ENCODE measurements around the gene DNAI2. TPM values are rescaled to one million over a fixed set of nuclear protein-coding genes. Genes with fewer than 3 reads are reported as not detected.

DNAI2 gene, protein sequence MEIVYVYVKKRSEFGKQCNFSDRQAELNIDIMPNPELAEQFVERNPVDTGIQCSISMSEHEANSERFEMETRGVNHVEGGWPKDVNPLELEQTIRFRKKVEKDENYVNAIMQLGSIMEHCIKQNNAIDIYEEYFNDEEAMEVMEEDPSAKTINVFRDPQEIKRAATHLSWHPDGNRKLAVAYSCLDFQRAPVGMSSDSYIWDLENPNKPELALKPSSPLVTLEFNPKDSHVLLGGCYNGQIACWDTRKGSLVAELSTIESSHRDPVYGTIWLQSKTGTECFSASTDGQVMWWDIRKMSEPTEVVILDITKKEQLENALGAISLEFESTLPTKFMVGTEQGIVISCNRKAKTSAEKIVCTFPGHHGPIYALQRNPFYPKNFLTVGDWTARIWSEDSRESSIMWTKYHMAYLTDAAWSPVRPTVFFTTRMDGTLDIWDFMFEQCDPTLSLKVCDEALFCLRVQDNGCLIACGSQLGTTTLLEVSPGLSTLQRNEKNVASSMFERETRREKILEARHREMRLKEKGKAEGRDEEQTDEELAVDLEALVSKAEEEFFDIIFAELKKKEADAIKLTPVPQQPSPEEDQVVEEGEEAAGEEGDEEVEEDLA
- polyA plus RNA-seq (not detected in 2 replicates), polyA minus RNA-seq (not detected in 2 replicates)

DNA sequence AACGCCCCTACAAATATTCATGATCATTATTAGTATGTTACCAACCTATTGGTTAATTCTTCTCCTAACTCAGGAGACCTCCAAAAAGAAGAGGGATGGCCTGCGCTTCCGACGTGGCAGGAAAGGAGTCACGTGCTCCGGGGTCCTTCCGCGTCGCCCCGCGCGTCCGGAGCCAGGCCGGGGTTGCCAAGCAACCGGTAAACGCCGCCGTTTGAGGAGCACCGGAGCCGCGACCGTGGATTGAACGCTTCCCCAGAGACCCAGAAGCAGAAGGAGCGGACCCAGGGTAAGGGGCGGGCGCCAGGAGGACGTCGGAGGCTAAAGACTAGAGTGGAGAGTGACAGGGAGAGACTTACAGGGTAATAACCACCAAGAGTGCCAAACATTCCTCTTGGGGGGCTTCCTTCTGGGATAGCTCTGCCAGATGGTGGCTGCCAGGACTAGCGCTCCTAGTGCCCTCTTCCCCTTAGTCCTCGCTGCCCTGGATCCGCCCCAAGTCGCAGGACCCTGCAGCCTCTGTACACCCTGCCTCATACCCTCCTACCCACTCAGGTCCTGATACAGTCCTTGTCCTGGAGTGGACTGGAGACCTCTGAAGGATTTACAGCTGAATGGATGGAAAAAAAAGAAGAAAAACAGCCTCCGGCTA lies at the start of gene DNAI2:
DNAI2 (plus strand) TSS at position 175 of the 649 bp plus-strand sequence. CDS start 7,584 bp downstream, outside the sequence.
- Histone ChIP-seq H3K27ac (ENCODE audit: low read length) (no peak within 1 kb of the TSS), H3K4me2 (ENCODE audit: low read length) (no peak within 1 kb of the TSS), H4K20me1 (ENCODE audit: insufficient read depth) (no peaks in the 10 kb centered on the region), H3K9me3 (ENCODE audit: low read length) (no peaks in the 10 kb centered on the region), H3F3A (ENCODE audit: insufficient read depth, low read length, poor library complexity, severe bottlenecking) (no peaks in the 10 kb centered on the region), H3K4me3 (ENCODE audit: low read length) (peak within 1 kb of the TSS; percentile 35), H3K79me2 (replicated peaks; ENCODE audit: insufficient read depth, low read length) (no peaks in the 10 kb centered on the region), H3K9me2 (ENCODE audit: insufficient read depth, low read length) (no peaks in the 10 kb centered on the region), H3K9ac (ENCODE audit: low read length) (no peak within 1 kb of the TSS), H2AFZ (ENCODE audit: low read depth, low read length) (no peak within 1 kb of the TSS), H3K36me3 (ENCODE audit: insufficient read depth, low read length) (no peaks in the 10 kb centered on the region), H3K27me3 (ENCODE audit: insufficient read depth, low read depth, low read length) (no peaks in the 10 kb centered on the region)
- TF ChIP-seq SMC3 (conservative IDR thresholded peaks at IDR 0.05; ENCODE audit: poor library complexity) (no peak), TAF1 (IDR thresholded peaks at IDR 0.05; ENCODE audit: low read depth) (no peak), EZH2 (IDR thresholded peaks at IDR 0.05; ENCODE audit: borderline replicate concordance, insufficient read depth, low read length, poor library complexity, severe bottlenecking) (no peak), MXI1 (conservative IDR thresholded peaks at IDR 0.05; ENCODE audit: poor library complexity, severe bottlenecking) (no peak), POLR2AphosphoS5 (IDR thresholded peaks at IDR 0.05) (no peak), RAD21 (conservative IDR thresholded peaks at IDR 0.05) (no peak)
- TF ChIP-seq, protein P1, sequence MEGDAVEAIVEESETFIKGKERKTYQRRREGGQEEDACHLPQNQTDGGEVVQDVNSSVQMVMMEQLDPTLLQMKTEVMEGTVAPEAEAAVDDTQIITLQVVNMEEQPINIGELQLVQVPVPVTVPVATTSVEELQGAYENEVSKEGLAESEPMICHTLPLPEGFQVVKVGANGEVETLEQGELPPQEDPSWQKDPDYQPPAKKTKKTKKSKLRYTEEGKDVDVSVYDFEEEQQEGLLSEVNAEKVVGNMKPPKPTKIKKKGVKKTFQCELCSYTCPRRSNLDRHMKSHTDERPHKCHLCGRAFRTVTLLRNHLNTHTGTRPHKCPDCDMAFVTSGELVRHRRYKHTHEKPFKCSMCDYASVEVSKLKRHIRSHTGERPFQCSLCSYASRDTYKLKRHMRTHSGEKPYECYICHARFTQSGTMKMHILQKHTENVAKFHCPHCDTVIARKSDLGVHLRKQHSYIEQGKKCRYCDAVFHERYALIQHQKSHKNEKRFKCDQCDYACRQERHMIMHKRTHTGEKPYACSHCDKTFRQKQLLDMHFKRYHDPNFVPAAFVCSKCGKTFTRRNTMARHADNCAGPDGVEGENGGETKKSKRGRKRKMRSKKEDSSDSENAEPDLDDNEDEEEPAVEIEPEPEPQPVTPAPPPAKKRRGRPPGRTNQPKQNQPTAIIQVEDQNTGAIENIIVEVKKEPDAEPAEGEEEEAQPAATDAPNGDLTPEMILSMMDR (IDR thresholded peaks at IDR 0.05; ENCODE audit: poor library complexity, severe bottlenecking): no peak

- no peaks in the 10 kb centered on the region for H4K20me1 ChIP-seq (ENCODE audit: insufficient read depth)
- no peaks in the 10 kb centered on the region for H3K27me3 ChIP-seq (ENCODE audit: insufficient read depth, low read depth, low read length)
Observed at GRCh38 chr17:74224959-74225725, 48.9 kb upstream of the DNAI2 start.

More at GRCh38 chr17:74224959-74225725, 48.9 kb upstream of the DNAI2 start:
- H3F3A ChIP-seq (ENCODE audit: insufficient read depth, low read length, poor library complexity, severe bottlenecking): no peaks in the 10 kb centered on the region
- no peak overlapping the region for H3K4me3 ChIP-seq (ENCODE audit: low read length)
- no peaks in the 10 kb centered on the region for H3K9me2 ChIP-seq (ENCODE audit: insufficient read depth, low read length)
- no peaks in the 10 kb centered on the region for H3K79me2 ChIP-seq (replicated peaks; ENCODE audit: insufficient read depth, low read length)
- H3K9ac ChIP-seq (ENCODE audit: low read length): no peak overlapping the region
- H3K27ac ChIP-seq (ENCODE audit: low read length): no peak overlapping the region
- H2AFZ ChIP-seq (ENCODE audit: low read depth, low read length): no peak overlapping the region
- no peaks in the 10 kb centered on the region for H3K36me3 ChIP-seq (ENCODE audit: insufficient read depth, low read length)
- TF ChIP-seq SMC3 (conservative IDR thresholded peaks at IDR 0.05; ENCODE audit: poor library complexity): no peak
- TF ChIP-seq EZH2 (IDR thresholded peaks at IDR 0.05; ENCODE audit: borderline replicate concordance, insufficient read depth, low read length, poor library complexity, severe bottlenecking): no peak
- no peak for TF ChIP-seq MXI1 (conservative IDR thresholded peaks at IDR 0.05; ENCODE audit: poor library complexity, severe bottlenecking)
- no peak for TF ChIP-seq REST (IDR thresholded peaks at IDR 0.05; ENCODE audit: borderline replicate concordance)
- TF ChIP-seq POLR2AphosphoS5 (IDR thresholded peaks at IDR 0.05): no peak
- TF ChIP-seq TAF1 (IDR thresholded peaks at IDR 0.05; ENCODE audit: low read depth): no peak
- TF ChIP-seq, protein P1 (IDR thresholded peaks at IDR 0.05; ENCODE audit: poor library complexity, severe bottlenecking): no peak
- TF ChIP-seq RAD21 (conservative IDR thresholded peaks at IDR 0.05): no peak
- H3K4me2 ChIP-seq (ENCODE audit: low read length): no peak overlapping the region
- H3K9me3 ChIP-seq (ENCODE audit: low read length): no peaks in the 10 kb centered on the region

Data from neural cell (in vitro differentiated cells).